ENCODE results near the gene GHRHR. TPM values are rescaled to one million over a fixed set of nuclear protein-coding genes. Genes with fewer than 3 reads are reported as not detected.
A peak's percentile ranks its signal among the peaks of the same experiment; 100 is the strongest.

Gene GHRHR
- total and polyA plus RNA-seq, 10 of the 15 experiments (the other 5 are each of a cell fraction or from before 2014, with no cell fraction given): not detected

DNA sequence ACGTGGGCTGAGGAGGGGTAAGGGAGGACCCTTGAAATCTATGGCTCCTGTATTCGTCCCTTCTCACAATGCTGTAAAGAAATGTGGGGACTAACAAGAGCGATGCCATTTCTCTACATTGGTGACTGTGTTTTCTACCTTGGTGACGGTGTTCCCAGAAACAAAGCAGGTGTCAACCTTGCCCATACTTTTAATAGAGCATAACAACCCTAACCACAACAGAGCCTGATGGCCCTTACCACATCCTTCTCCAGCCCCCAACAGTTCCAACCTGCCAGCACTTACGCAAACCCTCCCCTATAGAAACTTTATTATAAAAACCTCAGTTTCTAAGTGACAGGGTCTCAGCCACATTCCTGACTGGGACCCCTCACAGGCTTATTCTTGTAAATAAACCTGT is 60.1 kb downstream of the GHRHR start:
- no peak overlapping the region for H3K9ac ChIP-seq (ENCODE audit: control insufficient read depth, insufficient read depth, low read length)
- TF ChIP-seq FOXM1 (IDR thresholded peaks at IDR 0.05; ENCODE audit: low read depth, low read length) (no peak), NFYA (IDR thresholded peaks at IDR 0.05; ENCODE audit: borderline replicate concordance, low read depth, low read length) (no peak), IKZF2 (IDR thresholded peaks at IDR 0.05) (peak in 1 of 2 experiments; percentile 18; a peak in 1 of 4 replicates), NR2F1 (conservative IDR thresholded peaks at IDR 0.05) (no peak), IRF4 (IDR thresholded peaks at IDR 0.05; ENCODE audit: low read depth, low read length) (no peak), RUNX3 (IDR thresholded peaks at IDR 0.05; ENCODE audit: low read length) (peak; percentile 74), TCF12 (IDR thresholded peaks at IDR 0.05; ENCODE audit: low read depth, low read length) (0 out of 2 replicates have a peak, but pooled peaks have one; percentile 13), MTA2 (IDR thresholded peaks at IDR 0.05; ENCODE audit: low read depth) (0 out of 2 replicates have a peak, but pooled peaks have one; percentile 22), RFX5 (IDR thresholded peaks at IDR 0.05; ENCODE audit: low read depth, low read length) (no peak), MEF2B (IDR thresholded peaks at IDR 0.05; ENCODE audit: partially characterized antibody, poor library complexity, severe bottlenecking) (peak; percentile 22), SIX5 (IDR thresholded peaks at IDR 0.05; ENCODE audit: low read depth, low read length, severe bottlenecking) (no peak), ETV6 (conservative IDR thresholded peaks at IDR 0.05 in 1 of 2, IDR thresholded peaks at IDR 0.05 in 1 of 2; ENCODE audit: borderline replicate concordance in 1 of 2, low read depth in 1 of 2) (no peak), PAX5 (IDR thresholded peaks at IDR 0.05; ENCODE audit: borderline replicate concordance, low read depth, low read length) (peak; percentile 37; the same call in 1 of the 2 replicates)
- TF ChIP-seq, protein P1, sequence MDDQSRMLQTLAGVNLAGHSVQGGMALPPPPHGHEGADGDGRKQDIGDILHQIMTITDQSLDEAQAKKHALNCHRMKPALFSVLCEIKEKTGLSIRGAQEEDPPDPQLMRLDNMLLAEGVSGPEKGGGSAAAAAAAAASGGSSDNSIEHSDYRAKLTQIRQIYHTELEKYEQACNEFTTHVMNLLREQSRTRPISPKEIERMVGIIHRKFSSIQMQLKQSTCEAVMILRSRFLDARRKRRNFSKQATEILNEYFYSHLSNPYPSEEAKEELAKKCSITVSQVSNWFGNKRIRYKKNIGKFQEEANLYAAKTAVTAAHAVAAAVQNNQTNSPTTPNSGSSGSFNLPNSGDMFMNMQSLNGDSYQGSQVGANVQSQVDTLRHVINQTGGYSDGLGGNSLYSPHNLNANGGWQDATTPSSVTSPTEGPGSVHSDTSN (IDR thresholded peaks at IDR 0.05; ENCODE audit: insufficient replicate concordance, low read depth, low read length): no peak
- TF ChIP-seq, protein P2, sequence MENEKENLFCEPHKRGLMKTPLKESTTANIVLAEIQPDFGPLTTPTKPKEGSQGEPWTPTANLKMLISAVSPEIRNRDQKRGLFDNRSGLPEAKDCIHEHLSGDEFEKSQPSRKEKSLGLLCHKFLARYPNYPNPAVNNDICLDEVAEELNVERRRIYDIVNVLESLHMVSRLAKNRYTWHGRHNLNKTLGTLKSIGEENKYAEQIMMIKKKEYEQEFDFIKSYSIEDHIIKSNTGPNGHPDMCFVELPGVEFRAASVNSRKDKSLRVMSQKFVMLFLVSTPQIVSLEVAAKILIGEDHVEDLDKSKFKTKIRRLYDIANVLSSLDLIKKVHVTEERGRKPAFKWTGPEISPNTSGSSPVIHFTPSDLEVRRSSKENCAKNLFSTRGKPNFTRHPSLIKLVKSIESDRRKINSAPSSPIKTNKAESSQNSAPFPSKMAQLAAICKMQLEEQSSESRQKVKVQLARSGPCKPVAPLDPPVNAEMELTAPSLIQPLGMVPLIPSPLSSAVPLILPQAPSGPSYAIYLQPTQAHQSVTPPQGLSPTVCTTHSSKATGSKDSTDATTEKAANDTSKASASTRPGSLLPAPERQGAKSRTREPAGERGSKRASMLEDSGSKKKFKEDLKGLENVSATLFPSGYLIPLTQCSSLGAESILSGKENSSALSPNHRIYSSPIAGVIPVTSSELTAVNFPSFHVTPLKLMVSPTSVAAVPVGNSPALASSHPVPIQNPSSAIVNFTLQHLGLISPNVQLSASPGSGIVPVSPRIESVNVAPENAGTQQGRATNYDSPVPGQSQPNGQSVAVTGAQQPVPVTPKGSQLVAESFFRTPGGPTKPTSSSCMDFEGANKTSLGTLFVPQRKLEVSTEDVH (IDR thresholded peaks at IDR 0.05; ENCODE audit: low read depth, partially characterized antibody): no peak
- TF ChIP-seq, protein P3, sequence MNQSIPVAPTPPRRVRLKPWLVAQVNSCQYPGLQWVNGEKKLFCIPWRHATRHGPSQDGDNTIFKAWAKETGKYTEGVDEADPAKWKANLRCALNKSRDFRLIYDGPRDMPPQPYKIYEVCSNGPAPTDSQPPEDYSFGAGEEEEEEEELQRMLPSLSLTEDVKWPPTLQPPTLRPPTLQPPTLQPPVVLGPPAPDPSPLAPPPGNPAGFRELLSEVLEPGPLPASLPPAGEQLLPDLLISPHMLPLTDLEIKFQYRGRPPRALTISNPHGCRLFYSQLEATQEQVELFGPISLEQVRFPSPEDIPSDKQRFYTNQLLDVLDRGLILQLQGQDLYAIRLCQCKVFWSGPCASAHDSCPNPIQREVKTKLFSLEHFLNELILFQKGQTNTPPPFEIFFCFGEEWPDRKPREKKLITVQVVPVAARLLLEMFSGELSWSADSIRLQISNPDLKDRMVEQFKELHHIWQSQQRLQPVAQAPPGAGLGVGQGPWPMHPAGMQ (IDR thresholded peaks at IDR 0.05; ENCODE audit: borderline replicate concordance): no peak
- TF ChIP-seq, protein P4, sequence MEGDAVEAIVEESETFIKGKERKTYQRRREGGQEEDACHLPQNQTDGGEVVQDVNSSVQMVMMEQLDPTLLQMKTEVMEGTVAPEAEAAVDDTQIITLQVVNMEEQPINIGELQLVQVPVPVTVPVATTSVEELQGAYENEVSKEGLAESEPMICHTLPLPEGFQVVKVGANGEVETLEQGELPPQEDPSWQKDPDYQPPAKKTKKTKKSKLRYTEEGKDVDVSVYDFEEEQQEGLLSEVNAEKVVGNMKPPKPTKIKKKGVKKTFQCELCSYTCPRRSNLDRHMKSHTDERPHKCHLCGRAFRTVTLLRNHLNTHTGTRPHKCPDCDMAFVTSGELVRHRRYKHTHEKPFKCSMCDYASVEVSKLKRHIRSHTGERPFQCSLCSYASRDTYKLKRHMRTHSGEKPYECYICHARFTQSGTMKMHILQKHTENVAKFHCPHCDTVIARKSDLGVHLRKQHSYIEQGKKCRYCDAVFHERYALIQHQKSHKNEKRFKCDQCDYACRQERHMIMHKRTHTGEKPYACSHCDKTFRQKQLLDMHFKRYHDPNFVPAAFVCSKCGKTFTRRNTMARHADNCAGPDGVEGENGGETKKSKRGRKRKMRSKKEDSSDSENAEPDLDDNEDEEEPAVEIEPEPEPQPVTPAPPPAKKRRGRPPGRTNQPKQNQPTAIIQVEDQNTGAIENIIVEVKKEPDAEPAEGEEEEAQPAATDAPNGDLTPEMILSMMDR (IDR thresholded peaks at IDR 0.05 in 2 of 3, conservative IDR thresholded peaks at IDR 0.05 in 1 of 3; ENCODE audit: control insufficient read depth in 2 of 3, extremely low read depth in 1 of 3, insufficient read depth in 1 of 3, low read depth in 3 of 3, low read length in 3 of 3): no peak
- FAIRE-seq: no peak
- peaks cover 3% of the 10 kb centered on the region; the same call in 1 of the 3 replicates for H3K9me3 ChIP-seq (replicated peaks; ENCODE audit: control insufficient read depth, insufficient read depth, low read length)
- H3K79me2 ChIP-seq (ENCODE audit: control insufficient read depth, insufficient read depth, low read length): no peaks in the 10 kb centered on the region
- DNase-seq (ENCODE audit: low read depth, low spot score): peak; percentile 11
- no peaks in the 10 kb centered on the region for H3K27me3 ChIP-seq (replicated peaks in 1 of 2; ENCODE audit: control insufficient read depth in 2 of 2, insufficient read depth in 2 of 2, low read length in 1 of 2)
- BruUV-seq (replicated peaks): no TSS peak
- no peak overlapping the region for H2AFZ ChIP-seq (ENCODE audit: control insufficient read depth, low read depth, low read length)
- peak; percentile 58 for ATAC-seq
- no peak overlapping the region for H3K4me2 ChIP-seq (ENCODE audit: control insufficient read depth, insufficient read depth)
- WGBS (ENCODE audit: insufficient coverage, insufficient replicate concordance, low lambda C conversion rate, missing lambda C conversion rate): 12% methylated on average over 5 of the region's 5 CpGs
- CTCF ChIA-PET: no interaction called here
- H4K20me1 ChIP-seq (ENCODE audit: control insufficient read depth, insufficient read depth): no peaks in the 10 kb centered on the region
- no peak overlapping the region for H3K27ac ChIP-seq (ENCODE audit: control insufficient read depth, insufficient read depth)
- H3K4me3 ChIP-seq: no peak overlapping the region
- RAD21 ChIA-PET (ENCODE audit: unreplicated experiment): no interaction called here
- no peaks in the 10 kb centered on the region for H3K36me3 ChIP-seq (ENCODE audit: control insufficient read depth in 2 of 2, insufficient read depth in 2 of 2, low read length in 1 of 2)
- POLR2A ChIA-PET: no interaction called here
- SMC1A ChIA-PET (ENCODE audit: uncharacterized antibody, unreplicated experiment): no interaction called here
- H3K4me1 ChIP-seq (ENCODE audit: control insufficient read depth, insufficient read depth, low read length): no peaks in the 10 kb centered on the region; the same call in 1 of the 2 replicates
- intact Hi-C loops (cut with micrococcal nuclease; ENCODE audit: unreplicated experiment): no loop called here
- in situ Hi-C loops (cut with MboI): no loop called here

Data from GM12878 (cell line).